ENCODE data around the gene CACNG7. TPM values are rescaled to one million over a fixed set of nuclear protein-coding genes. Genes with fewer than 3 reads are reported as not detected.

CACNG7 gene
- total RNA-seq, 1 experiment from 2014 or later, result not detected

DNA sequence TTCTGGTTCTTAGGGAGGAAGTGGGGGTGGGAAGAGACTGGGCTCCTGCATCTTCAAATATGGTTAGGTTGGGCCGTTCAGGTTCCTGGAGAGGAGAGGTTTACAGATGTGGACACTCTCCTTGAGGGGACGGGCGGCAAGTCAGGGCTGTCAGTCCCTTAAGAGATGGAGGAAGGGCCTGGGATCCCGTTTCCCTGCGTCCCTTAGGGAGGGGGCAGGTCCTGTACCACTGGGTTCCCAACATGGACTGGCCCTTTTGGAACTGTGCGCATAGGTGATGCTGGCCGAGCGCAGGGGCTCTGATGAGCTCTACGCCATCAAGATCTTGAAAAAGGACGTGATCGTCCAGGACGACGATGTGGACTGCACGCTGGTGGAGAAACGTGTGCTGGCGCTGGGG, 10.9 kb upstream of the CACNG7 start:
- TF ChIP-seq, protein P1, sequence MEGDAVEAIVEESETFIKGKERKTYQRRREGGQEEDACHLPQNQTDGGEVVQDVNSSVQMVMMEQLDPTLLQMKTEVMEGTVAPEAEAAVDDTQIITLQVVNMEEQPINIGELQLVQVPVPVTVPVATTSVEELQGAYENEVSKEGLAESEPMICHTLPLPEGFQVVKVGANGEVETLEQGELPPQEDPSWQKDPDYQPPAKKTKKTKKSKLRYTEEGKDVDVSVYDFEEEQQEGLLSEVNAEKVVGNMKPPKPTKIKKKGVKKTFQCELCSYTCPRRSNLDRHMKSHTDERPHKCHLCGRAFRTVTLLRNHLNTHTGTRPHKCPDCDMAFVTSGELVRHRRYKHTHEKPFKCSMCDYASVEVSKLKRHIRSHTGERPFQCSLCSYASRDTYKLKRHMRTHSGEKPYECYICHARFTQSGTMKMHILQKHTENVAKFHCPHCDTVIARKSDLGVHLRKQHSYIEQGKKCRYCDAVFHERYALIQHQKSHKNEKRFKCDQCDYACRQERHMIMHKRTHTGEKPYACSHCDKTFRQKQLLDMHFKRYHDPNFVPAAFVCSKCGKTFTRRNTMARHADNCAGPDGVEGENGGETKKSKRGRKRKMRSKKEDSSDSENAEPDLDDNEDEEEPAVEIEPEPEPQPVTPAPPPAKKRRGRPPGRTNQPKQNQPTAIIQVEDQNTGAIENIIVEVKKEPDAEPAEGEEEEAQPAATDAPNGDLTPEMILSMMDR (conservative IDR thresholded peaks at IDR 0.05; ENCODE audit: low read depth, low read length), result no peak
- no peak for TF ChIP-seq EZH2 (IDR thresholded peaks at IDR 0.05; ENCODE audit: borderline replicate concordance, low read depth, low read length, poor library complexity, severe bottlenecking)
- ChIA-PET POLR2A (ENCODE audit: low non-redundant PET) (no interaction called here), CTCF (interaction anchor here (0.5 kb wide), 1 partner anchor 127 kb away, joined by 5 read pairs; no protein-coding TSS in a partner anchor)
- Histone ChIP-seq H3K4me3 (ENCODE audit: low read depth, low read length, poor library complexity, severe bottlenecking) (no peak overlapping the region), H3K27ac (ENCODE audit: low read depth, low read length, poor library complexity, severe bottlenecking) (no peak overlapping the region), H3K27me3 (replicated peaks; ENCODE audit: insufficient read depth, low read depth, low read length, poor library complexity) (peaks cover 7% of the 10 kb centered on the region), H3K4me1 (ENCODE audit: insufficient read depth, low read length, poor library complexity, severe bottlenecking) (peaks cover 8% of the 10 kb centered on the region), H3K36me3 (ENCODE audit: insufficient read depth, low read length, poor library complexity, severe bottlenecking) (no peaks in the 10 kb centered on the region), H3K9me3 (ENCODE audit: low read depth, low read length, poor library complexity, severe bottlenecking) (no peaks in the 10 kb centered on the region)
- intact Hi-C loops (cut with micrococcal nuclease; ENCODE audit: unreplicated experiment), result no loop called here
- no peak for DNase-seq (ENCODE audit: low spot score)
- BruUV-seq (replicated peaks), result no TSS peak

DNA sequence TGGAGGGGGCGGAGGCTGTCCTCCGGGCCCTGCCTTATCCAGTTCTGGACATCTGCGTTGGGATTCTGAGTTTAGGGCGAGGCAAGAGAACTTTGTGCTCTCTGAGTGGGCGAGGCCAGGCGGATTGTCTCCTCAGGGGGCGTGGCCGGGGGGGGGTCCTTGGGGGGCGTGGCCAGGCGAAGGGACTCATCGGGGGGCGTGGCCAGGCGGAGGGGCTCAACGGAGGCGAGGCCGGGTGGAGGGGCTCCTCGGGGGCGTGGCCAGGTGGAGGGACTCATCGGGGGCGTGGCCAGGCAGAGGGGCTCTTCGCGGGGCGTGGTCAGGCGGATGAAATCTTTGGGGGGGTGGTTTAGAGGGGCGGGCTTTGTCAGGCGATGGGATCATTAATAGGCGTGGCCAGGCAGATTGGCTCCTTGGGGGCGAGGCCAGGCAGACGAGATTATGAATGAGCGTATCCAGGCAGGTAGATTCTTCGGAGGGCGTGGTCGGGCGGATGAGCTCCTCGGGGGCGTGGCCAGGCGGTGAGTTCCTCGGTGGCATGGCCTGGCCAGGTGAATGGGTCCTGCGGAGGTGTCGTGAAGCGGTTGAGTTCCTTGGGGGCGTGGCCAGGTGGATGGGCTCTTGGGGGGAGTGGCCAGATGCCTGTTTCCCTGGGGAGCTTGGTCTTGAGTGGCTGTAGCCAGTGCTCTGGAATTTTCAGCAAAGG, 10.3 kb upstream of the CACNG7 start:
- CTCF ChIA-PET, result no interaction called here
- POLR2A ChIA-PET (ENCODE audit: low non-redundant PET), result no interaction called here
- H3K4me3 ChIP-seq (ENCODE audit: low read depth, low read length, poor library complexity, severe bottlenecking), result no peak overlapping the region
- no peaks in the 10 kb centered on the region for H3K9me3 ChIP-seq (ENCODE audit: low read depth, low read length, poor library complexity, severe bottlenecking)
- no peak overlapping the region for H3K27ac ChIP-seq (ENCODE audit: low read depth, low read length, poor library complexity, severe bottlenecking)
- DNase-seq (ENCODE audit: low spot score), result peak; percentile 78
- TF ChIP-seq EZH2 (IDR thresholded peaks at IDR 0.05; ENCODE audit: borderline replicate concordance, low read depth, low read length, poor library complexity, severe bottlenecking), result no peak
- TF ChIP-seq, protein P1 (conservative IDR thresholded peaks at IDR 0.05; ENCODE audit: low read depth, low read length), result no peak
- peaks cover 8% of the 10 kb centered on the region for H3K4me1 ChIP-seq (ENCODE audit: insufficient read depth, low read length, poor library complexity, severe bottlenecking)
- no peaks in the 10 kb centered on the region for H3K36me3 ChIP-seq (ENCODE audit: insufficient read depth, low read length, poor library complexity, severe bottlenecking)
- intact Hi-C loops (cut with micrococcal nuclease; ENCODE audit: unreplicated experiment), result no loop called here
- H3K27me3 ChIP-seq (replicated peaks; ENCODE audit: insufficient read depth, low read depth, low read length, poor library complexity), result peaks cover 7% of the 10 kb centered on the region
- no TSS peak for BruUV-seq (replicated peaks)

DNA sequence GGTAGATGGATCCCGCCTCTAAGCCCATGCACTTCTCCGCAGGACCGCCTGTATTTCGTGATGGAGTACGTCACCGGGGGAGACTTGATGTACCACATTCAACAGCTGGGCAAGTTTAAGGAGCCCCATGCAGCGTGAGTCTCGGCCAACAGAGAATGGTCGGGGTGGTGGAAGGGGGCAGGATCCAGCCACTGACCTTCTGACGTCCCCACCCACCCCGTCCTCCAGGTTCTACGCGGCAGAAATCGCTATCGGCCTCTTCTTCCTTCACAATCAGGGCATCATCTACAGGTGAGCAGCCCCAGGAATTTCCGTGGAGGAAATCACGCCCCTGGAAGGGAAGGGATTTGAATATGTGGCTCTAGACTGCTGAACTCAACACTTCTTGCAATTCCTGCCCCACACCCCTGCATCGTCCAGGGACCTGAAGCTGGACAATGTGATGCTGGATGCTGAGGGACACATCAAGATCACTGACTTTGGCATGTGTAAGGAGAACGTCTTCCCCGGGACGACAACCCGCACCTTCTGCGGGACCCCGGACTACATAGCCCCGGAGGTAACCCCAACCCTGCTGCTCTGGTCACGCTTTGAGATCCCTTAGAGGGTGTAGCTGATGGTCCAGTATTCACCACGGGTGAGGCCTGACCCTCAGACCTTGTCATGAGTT, 8.8 kb upstream of the CACNG7 start:
- CTCF ChIA-PET, result no interaction called here

More for the DNA sequence above, 8.8 kb upstream of the CACNG7 start:
- no peaks in the 10 kb centered on the region for H3K36me3 ChIP-seq (ENCODE audit: insufficient read depth, low read length, poor library complexity, severe bottlenecking)
- no peak for DNase-seq (ENCODE audit: low spot score)
- H3K9me3 ChIP-seq (ENCODE audit: low read depth, low read length, poor library complexity, severe bottlenecking), result no peaks in the 10 kb centered on the region
- BruUV-seq (replicated peaks), result no TSS peak
- TF ChIP-seq, protein P1 (conservative IDR thresholded peaks at IDR 0.05; ENCODE audit: low read depth, low read length), result no peak
- no peak for TF ChIP-seq EZH2 (IDR thresholded peaks at IDR 0.05; ENCODE audit: borderline replicate concordance, low read depth, low read length, poor library complexity, severe bottlenecking)
- POLR2A ChIA-PET (ENCODE audit: low non-redundant PET), result no interaction called here
- H3K27ac ChIP-seq (ENCODE audit: low read depth, low read length, poor library complexity, severe bottlenecking), result no peak overlapping the region
- no peak overlapping the region for H3K4me3 ChIP-seq (ENCODE audit: low read depth, low read length, poor library complexity, severe bottlenecking)
- peaks cover 8% of the 10 kb centered on the region for H3K4me1 ChIP-seq (ENCODE audit: insufficient read depth, low read length, poor library complexity, severe bottlenecking)
- H3K27me3 ChIP-seq (replicated peaks; ENCODE audit: insufficient read depth, low read depth, low read length, poor library complexity), result peaks cover 13% of the 10 kb centered on the region
- intact Hi-C loops (cut with micrococcal nuclease; ENCODE audit: unreplicated experiment), result no loop called here
